GM18517 (cell line): ENCODE results near the gene SHKBP1.

ENCODE experiments used
- ATAC-seq: cut with Tn5 transposase; IDR thresholded peaks from one replicate; pipeline ENCODE4 v1.9.1; 2021; ENCODE audit warnings: mild to moderate bottlenecking, moderate library complexity; ENCODE audit not compliant: unreplicated experiment

Gene SHKBP1

DNA sequence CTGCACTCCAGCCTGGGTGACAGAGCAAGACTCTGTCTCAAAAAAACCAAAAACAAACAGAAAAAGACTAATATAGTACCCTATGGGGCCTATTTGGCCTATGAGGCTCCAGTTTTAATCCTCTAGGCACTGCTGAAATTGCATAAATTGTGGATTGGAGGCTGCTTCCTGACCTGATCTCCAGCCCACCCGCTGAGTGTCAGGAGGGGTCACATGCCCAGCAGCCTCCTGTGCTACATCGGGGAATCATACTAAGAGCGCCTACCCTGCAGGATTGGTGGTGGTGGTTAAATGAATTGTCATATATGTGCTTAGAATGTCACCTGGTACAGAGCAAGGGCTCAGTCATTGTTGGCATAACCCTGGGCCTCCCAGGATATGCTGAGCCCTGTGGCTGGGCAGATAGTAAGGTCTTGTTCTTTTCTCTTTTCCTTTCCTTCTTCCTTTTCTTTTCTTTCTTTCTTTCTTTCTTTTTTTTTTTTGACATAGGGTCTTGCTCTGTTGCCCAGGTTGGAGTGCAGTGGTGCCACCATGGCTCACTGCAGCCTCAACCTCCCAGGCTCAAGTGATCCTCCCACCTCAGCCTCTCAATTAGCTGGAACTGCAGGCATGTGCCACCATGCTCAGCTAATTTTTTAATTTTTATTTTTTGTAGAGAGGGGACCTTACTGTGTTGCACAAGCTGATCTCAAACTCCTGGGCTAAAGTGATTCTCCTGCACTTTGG lies 55.8 kb downstream of the SHKBP1 start:
- no peak for ATAC-seq

DNA sequence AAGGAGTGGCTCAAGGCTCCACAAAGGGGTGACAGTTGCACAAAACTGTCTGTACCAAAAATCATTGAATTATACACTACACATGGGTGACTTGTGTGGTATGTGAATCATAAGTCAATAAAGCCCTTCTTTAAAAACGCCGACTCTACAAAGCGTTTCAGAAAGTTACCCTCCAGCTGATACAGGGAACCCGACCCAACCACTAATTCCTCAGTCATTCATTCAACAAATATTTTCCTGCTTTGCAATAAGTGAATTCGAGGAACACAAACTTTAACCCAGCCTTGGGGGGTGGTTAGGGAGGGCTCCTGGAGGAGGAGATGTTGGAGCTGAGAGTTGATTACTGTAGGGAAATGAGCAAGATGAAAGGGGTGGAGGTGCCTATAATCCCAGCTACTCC lies 56.5 kb downstream of the SHKBP1 start:
- ATAC-seq, result no peak

DNA sequence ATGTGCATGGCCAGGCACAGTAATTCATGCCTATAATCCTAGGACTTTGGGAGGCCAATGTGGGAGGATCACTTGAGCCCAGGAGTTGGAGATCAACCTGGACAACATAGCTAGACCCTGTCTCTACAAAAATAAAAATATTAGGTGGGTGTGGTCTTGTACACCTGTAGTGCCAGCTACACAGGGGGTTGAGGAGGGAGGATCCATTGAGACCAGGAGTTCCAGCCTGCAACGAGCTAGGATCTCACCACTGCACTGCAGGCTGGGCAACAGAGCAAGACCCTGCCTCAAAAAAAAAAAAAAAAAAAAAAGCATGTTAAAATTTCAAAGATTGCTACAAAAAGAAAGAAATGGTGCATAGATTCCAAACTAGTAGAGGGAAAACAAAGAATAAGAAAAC lies 61.7 kb downstream of the SHKBP1 start:
- no peak for ATAC-seq

DNA sequence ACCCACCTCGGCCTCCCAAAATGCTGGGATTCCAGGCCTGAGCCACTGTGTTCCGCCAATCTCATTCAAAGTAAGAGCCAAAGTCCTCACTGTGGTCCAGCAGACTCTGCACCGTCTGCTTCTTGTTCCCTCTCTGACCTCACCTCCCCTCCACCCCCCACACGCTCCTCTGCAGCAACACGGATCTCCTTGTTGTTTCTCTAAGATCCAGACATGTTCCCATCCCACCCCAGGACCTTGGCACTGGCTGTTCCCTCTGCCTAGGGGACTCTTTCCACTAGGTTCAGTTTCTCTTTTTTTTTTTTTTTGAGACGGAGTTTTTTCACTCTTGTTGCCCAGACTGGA lies 62.9 kb downstream of the SHKBP1 start:
- ATAC-seq, result no peak

DNA sequence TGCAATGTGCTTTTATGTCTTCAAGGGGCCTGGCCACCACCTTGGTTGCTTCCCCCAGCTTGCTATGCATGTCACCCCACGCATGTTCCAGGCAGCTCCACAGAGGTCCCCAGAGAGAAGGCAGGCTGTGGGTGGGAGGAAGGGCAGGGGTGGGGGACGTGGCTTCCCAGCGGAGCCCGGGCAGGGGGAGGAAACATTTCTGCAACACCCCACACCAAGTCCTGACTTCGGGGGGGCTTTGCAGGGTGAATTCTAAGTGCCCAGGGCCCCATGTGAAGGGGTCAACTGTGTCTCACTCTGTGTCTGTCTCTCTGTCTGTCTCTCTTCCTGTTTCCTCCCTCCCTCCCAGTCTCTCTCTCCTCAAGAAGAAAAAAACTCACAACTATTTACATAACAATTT lies 64.1 kb downstream of the SHKBP1 start:
- no peak for ATAC-seq
